ENCODE data around the gene CHGA.

CHGA gene

GRCh38 chr14:92942136-92942535, 19.2 kb downstream of the CHGA start:
- DNase-seq (ENCODE audit: low spot score): no peak
- in situ Hi-C loops (cut with MboI; ENCODE audit: low pct_unique_long_range_greater_than_20kb, low sequenced_read_pairs, unreplicated experiment): no loop called here
- TF ChIP-seq, protein P1, sequence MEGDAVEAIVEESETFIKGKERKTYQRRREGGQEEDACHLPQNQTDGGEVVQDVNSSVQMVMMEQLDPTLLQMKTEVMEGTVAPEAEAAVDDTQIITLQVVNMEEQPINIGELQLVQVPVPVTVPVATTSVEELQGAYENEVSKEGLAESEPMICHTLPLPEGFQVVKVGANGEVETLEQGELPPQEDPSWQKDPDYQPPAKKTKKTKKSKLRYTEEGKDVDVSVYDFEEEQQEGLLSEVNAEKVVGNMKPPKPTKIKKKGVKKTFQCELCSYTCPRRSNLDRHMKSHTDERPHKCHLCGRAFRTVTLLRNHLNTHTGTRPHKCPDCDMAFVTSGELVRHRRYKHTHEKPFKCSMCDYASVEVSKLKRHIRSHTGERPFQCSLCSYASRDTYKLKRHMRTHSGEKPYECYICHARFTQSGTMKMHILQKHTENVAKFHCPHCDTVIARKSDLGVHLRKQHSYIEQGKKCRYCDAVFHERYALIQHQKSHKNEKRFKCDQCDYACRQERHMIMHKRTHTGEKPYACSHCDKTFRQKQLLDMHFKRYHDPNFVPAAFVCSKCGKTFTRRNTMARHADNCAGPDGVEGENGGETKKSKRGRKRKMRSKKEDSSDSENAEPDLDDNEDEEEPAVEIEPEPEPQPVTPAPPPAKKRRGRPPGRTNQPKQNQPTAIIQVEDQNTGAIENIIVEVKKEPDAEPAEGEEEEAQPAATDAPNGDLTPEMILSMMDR (IDR thresholded peaks at IDR 0.05; ENCODE audit: extremely low read depth, insufficient read depth, missing control alignments): no peak

DNA sequence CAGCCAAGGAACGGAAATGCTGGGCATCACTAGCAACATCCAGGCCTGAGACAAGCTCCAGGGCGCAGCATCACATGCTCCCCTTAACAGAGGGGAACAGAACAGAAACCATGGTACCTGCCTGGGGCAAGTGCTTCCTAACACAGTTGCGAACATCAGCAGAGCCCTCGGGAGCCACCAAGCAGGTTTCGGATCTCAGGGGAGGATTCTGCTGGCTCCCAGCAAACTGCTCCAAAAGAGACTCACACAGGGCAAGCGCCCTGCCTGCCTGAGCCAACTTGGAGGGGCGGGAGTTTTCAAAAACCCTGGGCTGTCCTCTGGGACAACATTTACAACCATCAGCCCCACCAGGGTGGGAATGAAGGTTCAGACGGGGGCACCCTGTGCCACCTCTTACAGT, 19.6 kb downstream of the CHGA start:
- in situ Hi-C loops (cut with MboI; ENCODE audit: low pct_unique_long_range_greater_than_20kb, low sequenced_read_pairs, unreplicated experiment): no loop called here
- DNase-seq (ENCODE audit: low spot score): no peak
- TF ChIP-seq, protein P1 (IDR thresholded peaks at IDR 0.05; ENCODE audit: extremely low read depth, insufficient read depth, missing control alignments): no peak

DNA sequence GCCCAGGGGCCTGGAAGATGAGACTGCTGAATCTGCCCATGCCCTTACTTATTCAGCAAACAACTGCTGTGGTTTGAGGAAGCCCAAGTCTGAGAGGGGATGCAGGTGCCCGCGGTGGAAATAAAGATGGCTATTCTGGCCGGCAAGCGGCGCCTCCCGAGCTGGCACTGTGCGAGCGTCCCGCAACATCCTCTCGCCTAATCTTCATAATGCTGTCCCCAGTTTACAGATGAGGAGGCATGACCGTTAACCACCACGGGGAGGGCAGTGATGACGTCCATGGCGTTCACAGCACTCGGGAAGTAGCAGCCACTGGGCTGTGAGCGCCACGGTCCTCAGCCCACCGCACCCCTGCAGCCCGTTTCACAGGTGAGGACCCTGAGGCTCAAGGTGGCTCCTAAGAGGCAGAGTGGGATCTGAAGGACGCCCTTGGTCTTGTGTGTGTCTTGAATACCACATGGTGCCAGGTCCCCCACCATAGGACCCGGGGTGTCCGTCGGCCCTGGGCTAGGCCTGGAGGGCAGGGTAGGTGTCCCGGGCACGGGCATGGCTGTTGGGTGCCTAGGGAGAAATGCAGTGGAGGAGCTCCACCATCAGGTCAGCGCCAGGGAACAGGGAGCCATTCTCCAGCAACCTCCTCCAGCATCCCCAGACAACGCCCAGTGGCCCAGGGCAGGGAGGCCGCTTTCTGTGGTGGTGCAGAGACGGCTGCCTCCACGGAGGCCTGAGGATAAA, 20.2 kb downstream of the CHGA start:
- no peak for DNase-seq (ENCODE audit: low spot score)
- TF ChIP-seq, protein P1 (IDR thresholded peaks at IDR 0.05; ENCODE audit: extremely low read depth, insufficient read depth, missing control alignments): no peak
- in situ Hi-C loops (cut with MboI; ENCODE audit: low pct_unique_long_range_greater_than_20kb, low sequenced_read_pairs, unreplicated experiment): no loop called here

- TF ChIP-seq, protein P1 (IDR thresholded peaks at IDR 0.05; ENCODE audit: extremely low read depth, insufficient read depth, missing control alignments): no peak
- no peak for DNase-seq (ENCODE audit: low spot score)
- in situ Hi-C loops (cut with MboI; ENCODE audit: low pct_unique_long_range_greater_than_20kb, low sequenced_read_pairs, unreplicated experiment): no loop called here
These were observed 21.1 kb downstream of the CHGA start for GRCh38 chr14:92943855-92944570.

DNA sequence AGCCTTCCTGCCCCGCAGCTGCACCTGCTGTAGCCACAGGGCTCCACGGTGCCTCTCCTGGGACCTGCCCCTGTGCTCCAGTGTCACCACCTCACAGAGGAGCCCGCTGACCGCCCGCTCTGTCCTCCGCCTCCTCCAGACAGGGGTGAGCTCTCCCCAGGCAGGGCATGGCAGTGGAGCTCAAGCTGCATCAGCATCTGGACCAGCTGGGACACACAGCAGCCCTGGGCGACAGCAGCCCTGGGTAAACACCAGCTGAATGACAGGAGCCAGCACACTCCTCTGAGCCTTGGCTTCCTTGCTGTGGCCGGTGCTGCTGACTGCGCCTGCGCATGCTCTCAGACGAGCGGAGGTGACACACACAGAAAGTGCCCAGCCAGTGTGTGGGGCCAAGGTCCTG, 22.0 kb downstream of the CHGA start:
- DNase-seq (ENCODE audit: low spot score): no peak
- TF ChIP-seq, protein P1 (IDR thresholded peaks at IDR 0.05; ENCODE audit: extremely low read depth, insufficient read depth, missing control alignments): no peak
- in situ Hi-C loops (cut with MboI; ENCODE audit: low pct_unique_long_range_greater_than_20kb, low sequenced_read_pairs, unreplicated experiment): no loop called here

GRCh38 chr14:92945544-92945943, 22.6 kb downstream of the CHGA start:
- TF ChIP-seq, protein P1 (IDR thresholded peaks at IDR 0.05; ENCODE audit: extremely low read depth, insufficient read depth, missing control alignments): no peak
- in situ Hi-C loops (cut with MboI; ENCODE audit: low pct_unique_long_range_greater_than_20kb, low sequenced_read_pairs, unreplicated experiment): no loop called here
- no peak for DNase-seq (ENCODE audit: low spot score)

Data from GM13977 (cell line).